GM21717 (cell line): ENCODE data around the gene FCER1G.
A peak's percentile ranks its signal among the peaks of the same experiment; 100 is the strongest.

Source experiments
- ATAC-seq: cut with Tn5 transposase; IDR thresholded peaks from one replicate; pipeline ENCODE4 v1.9.1; 2021; ENCODE audit warnings: mild to moderate bottlenecking, moderate library complexity; ENCODE audit not compliant: unreplicated experiment

Gene FCER1G

DNA sequence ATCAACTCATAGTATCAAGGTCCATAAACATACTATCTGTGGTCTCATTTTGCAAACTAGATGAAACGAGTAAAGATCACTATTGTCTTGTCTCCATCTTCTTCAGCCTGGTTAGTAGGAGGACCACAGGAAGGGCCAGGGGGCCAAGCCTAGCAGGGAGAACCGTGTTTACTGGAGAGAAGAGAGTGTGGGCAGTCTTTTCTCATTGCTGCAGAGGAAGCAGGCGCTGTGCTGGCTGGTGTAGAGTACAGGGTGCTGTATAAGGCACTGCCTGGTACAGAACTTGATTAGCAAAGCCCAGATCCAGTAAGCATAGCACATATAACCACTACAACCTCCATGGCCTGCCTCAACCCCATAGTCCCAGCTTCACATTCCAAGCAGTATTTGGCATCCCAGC is 27.8 kb upstream of the FCER1G start:
- no peak for ATAC-seq

- no peak for ATAC-seq
These were observed 26.7 kb upstream of the FCER1G start for GRCh38 chr1:161188381-161188780.

DNA sequence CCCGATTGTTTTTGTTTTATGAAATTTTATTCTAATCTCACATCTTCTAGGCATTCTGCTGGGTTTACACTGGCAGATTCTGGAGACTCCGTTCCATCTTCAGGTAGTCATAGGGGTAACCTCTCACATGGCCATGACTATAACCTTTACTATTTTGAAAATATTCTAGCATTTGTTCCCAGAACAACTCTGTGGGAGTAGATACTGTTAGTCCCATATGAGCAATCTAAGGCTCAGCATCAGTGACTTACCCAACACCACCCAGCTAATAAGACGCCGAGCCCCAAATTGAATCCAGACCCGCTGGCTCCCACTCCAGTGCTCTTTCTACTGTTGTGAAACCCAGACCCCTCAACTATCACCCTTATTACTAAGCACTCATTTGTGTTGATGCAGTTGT is 26.1 kb upstream of the FCER1G start:
- ATAC-seq, result no peak

- no peak for ATAC-seq
These were observed 24.1 kb upstream of the FCER1G start for GRCh38 chr1:161190962-161191521.

GRCh38 chr1:161191971-161192370 is 23.1 kb upstream of the FCER1G start:
- no peak for ATAC-seq

DNA sequence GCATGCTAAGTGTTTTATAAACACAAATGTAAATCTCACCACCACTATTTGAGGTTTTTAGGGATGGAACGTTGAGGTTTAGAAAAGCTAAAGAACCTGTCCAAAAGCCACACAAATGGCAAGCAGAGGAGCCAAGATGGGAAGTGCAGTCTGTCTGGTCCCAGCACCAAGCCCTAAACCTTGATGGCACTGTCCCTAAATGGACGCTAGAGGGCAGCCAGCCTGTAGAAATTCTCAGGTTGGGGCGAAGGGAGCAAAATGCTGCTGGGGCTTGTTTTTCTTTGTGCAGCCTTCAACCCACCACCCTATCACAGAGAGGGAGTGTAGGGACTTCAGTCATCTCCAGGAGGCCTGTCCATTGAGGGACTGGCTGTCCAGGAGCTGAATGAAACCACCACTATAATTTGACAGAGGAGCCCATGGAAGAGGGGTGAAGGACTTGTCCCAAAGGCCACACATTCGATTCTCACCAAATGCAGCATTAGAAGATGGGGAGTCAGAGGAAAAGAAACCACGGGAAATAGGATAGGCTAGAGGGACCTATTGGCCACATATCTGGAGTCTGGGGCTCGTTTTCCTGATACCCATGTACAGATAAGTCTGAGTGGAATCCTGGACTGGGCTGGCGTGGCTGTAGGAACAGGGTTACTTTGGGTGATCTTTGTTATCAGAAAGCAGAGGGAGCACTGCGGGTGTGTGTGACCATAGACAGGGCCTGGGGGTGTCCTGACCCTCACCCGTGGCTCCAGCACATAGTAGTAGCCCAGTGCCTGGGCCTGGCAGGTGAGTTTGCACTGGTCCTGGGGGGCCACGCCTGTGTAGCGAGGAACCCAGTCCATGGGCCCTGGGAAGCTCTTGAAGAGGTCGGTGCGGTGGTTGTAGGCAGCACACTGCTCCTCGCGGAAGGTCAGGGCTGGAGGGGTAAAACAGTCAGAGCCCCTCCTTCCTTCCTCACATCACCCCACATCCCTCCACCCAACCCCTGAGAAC is 22.3 kb upstream of the FCER1G start:
- ATAC-seq, result peak; percentile 69

- no peak for ATAC-seq
These were observed 21.4 kb upstream of the FCER1G start for GRCh38 chr1:161193561-161194235.

DNA sequence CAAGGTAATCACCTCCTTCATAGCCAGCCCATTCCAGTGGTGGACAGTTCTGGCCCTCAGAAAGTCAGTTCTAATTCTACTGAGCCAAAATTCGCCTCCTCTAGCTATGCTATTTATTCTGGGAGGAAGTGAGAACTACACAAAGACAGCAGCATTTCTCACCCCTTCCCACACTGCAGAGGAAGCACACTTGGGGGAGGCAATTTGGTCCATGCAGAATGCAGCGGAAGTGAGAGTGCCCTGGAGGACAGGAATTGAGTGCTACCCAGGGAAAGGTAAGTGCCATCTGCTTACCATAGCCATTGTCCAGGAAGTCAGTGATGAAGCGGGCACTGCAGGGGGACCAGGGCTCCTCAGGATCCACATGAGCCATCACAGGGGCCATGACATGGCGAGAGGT is 19.9 kb upstream of the FCER1G start:
- ATAC-seq, result no peak

GRCh38 chr1:161196111-161196510 is 19.0 kb upstream of the FCER1G start:
- no peak for ATAC-seq

DNA sequence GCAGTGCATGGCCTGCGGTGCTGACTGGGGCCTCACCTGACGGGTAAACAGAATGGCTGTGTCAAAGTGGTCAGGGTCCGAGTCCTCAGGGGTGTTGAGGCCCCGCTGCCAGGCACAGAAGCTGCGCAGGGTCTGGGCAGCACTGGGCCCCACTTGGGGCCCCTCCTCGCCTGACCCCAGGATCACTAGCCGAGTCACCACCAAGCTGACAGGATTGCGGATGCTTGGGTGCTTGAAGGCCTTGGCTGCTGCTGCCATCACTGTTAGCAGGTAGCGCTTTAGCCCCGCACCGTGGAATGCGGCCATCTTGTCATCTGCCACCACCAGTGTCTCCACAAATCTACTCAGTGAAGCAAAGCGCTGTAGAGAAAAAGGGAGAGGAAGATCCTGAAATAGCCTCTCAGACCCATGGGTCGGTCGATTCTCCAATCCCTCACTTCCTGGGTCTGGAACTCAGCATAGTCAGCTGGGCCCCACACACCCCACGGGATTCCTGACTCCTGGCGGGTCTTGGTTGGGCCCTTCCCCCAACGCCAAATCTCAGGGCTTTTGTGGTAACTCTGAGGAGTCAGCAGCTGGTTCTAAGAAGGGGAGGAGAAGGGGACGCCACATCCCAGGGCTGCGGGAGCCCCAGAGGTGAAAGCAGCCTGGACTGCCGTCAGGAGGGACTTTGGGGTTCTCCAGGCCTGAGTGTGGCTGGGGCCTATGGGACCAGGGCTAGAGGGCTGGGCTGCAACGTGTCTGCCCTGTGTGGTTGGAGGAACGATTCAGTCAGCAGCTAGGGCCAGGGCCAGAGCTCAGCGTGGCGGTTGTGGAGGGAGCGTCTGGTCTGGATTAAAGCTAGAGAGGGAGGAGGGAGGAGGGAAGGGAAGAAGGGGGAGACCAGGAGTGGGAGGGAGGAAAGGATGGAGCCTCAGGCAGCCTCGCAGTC is 18.3 kb upstream of the FCER1G start:
- no peak for ATAC-seq

GRCh38 chr1:161197560-161198193 is 17.4 kb upstream of the FCER1G start:
- no peak for ATAC-seq

- ATAC-seq, result no peak
These were observed 16.8 kb upstream of the FCER1G start for GRCh38 chr1:161198194-161198896.

DNA sequence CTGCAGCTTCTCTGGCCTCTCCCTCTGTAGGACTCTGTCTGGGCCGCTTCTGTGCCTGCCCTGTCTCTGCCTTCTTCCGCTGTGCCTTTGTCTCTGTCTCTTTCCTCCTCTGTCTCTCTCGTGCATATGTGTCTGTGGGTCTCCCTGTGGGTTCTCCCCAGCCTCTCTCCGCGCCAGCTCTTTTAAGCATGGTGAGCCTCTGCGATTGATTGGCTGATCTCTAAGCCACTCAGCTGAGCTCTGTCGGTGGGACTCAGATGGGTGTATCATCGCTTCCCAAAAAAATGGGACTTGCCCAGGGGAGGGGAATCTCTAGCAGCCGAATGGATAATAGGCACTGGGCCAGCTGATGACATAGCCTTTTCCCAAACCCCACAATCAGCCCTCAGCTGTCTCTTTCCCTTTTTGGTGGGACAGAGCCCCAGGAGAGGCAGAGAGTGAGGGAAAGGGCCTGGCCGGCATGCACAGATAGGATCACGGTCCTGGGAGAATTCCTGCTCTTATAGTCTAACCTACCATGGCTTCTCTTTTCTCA is 16.1 kb upstream of the FCER1G start, which contains the start of gene ADAMTS4:
Gene ADAMTS4, minus strand, starts transcription at position 158 of the 535 bp plus-strand sequence. CDS start 427 bp downstream, outside the sequence.
- no peak for ATAC-seq

- ATAC-seq, result no peak
These were observed 15.5 kb upstream of the FCER1G start for GRCh38 chr1:161199506-161200139.

GRCh38 chr1:161200421-161200991 is 14.6 kb upstream of the FCER1G start:
- no peak for ATAC-seq

DNA sequence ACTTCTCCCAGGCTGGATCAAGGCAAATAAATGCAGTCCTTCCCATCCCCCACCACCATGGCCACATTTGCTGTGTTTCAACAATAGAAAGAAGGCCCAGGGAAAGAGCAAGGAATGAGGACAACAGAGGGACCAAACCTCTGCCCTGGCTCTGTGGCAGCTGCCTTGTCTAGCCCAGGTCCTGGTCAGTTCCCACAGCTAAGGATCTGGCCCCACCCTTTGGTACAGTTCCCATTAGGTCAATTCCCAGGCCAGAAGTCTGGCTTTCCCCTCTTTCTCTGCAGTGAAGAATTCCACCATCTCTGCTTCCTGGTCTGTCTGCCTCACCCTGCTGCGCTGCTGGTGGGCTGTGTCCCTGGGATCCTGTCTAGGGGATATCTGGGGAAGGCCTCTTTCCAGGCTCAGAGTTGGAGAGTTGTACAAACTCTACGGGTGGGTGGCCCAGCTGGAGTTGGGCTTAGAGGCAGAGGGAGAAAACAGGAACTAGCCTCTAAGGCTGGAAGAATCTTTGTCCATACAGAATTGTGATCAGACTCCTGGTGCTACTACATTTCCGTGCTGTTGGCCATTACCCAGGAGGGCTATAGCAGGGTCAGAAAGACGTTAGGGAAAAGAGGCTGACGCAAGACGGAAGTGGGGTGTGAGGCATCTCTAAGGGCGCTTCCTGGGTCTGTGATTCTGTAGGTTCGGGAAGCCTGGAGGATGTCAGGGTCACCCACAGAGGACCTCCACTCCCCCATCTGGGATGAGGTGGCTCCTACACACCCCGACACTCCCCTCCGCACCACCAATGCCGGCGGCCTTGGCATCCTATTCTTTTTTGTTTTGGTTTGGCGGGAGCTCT is 13.9 kb upstream of the FCER1G start:
- no peak for ATAC-seq
